Upper lobe of left lung (tissue), 6 donors: ENCODE data around the gene LRP1B. TPM values are rescaled to one million over a fixed set of nuclear protein-coding genes. Genes with fewer than 3 reads are reported as not detected.

Experiments
- ATAC-seq, 2 donors: fragments of 200-7000 bp; cut with Tn5 transposase; one replicate each; pipeline ENCODE4 v1.9.1; 2022; ENCODE audit warnings: mild to moderate bottlenecking in 2 of 2, moderate library complexity in 2 of 2; ENCODE audit not compliant: low FRiP score in 2 of 2
- DNase-seq, 2 donors: peaks; one replicate each; pipeline ENCODE4 v3.0.0-alpha.2; 2019 to 2020
- H3K27ac ChIP-seq, 4 donors: fragments of 200-600 bp; sonication (generic); one replicate each; pipeline ENCODE4 v1.5.1; 2016 to 2019
- H3K27me3 ChIP-seq, 4 donors: fragments of 200-600 bp; sonication (generic); one replicate each; pipeline ENCODE4 v1.5.1; 2017 to 2019
- H3K36me3 ChIP-seq, 4 donors: fragments of 200-600 bp; sonication (generic); one replicate each; pipeline ENCODE4 v1.5.1; 2016 to 2019
- H3K4me1 ChIP-seq, 4 donors: fragments of 200-600 bp; sonication (generic); one replicate each; pipeline ENCODE4 v1.5.1; 2018 to 2019
- H3K4me3 ChIP-seq, 4 donors: fragments of 200-600 bp; sonication (generic); one replicate each; pipeline ENCODE4 v1.5.1; 2017 to 2019; ENCODE audit warnings: mild to moderate bottlenecking in 2 of 4, moderate library complexity in 1 of 4
- H3K9me3 ChIP-seq, 4 donors: fragments of 200-600 bp; sonication (generic); one replicate each; pipeline ENCODE4 v1.5.1; 2018 to 2019
- CTCF ChIP-seq, 6 experiments: fragments of 450-650 bp in 4 of 6; fragments of 200-600 bp in 2 of 6; sonication (generic) in 2 of 6; IDR thresholded peaks; one replicate each; pipeline ENCODE4 v1.5.1; 2016 to 2019; ENCODE audit warnings: antibody characterized with exemption in 6 of 6
- EP300 ChIP-seq, 4 donors: sonication (generic); formaldehyde crosslinking; IDR thresholded peaks; one replicate each; pipeline ENCODE4 v1.5.1; 2017; ENCODE audit warnings: antibody characterized with exemption in 4 of 4, control low read depth in 2 of 4
- POLR2A ChIP-seq, 4 donors: fragments of 450-650 bp; IDR thresholded peaks; one replicate each; pipeline ENCODE4 v1.5.1; 2016 to 2017; ENCODE audit warnings: antibody characterized with exemption in 4 of 4, mild to moderate bottlenecking in 2 of 4
- POLR2AphosphoS5 ChIP-seq, 2 donors: sonication (generic); formaldehyde crosslinking; IDR thresholded peaks; one replicate each; pipeline ENCODE4 v1.5.1; 2017; ENCODE audit warnings: antibody characterized with exemption in 2 of 2
- WGBS, 2 donors: methylation state at CpG; one replicate each; pipeline ENCODE4 v1.1.5; 2017 to 2018; 5-methylcytosine and 5-hydroxymethylcytosine counted together
- total RNA-seq, 6 donors: library from RNA; depleted of rRNA in 4 of 6; stranded (reverse); fragments of >200 nt in 4 of 6; gene quantifications; one replicate each; pipeline versions ENCODE4 v1.1.0 to v1.2.1, GENCODE V29; 2016 to 2021
- donor health status: DM: no; HTN: no; CAD: no; lungs with moderate emphysema.
- donor health status: DM: no; HTN: yes; CAD: no; lungs with severe emphysema.

LRP1B gene
- total RNA-seq, 6 donors from 2014 or later: under 0.01 to 0.46 (median 0.11) TPM

GRCh38 chr2:142033393-142033792 is 97.4 kb downstream of the LRP1B start:
- no peak for DNase-seq
- H3K27ac ChIP-seq: no peak overlapping the region
- no peak overlapping the region for H3K4me3 ChIP-seq
- 28 to 43% methylated on average over 1 of the region's 1 CpG for WGBS, 2 donors
- H3K36me3 ChIP-seq: no peaks in the 10 kb centered on the region
- H3K9me3 ChIP-seq: no peaks in the 10 kb centered on the region
- H3K27me3 ChIP-seq: no peaks in the 10 kb centered on the region
- no peak for TF ChIP-seq EP300 (IDR thresholded peaks at IDR 0.05)
- no peak for TF ChIP-seq POLR2A (IDR thresholded peaks at IDR 0.05)
- TF ChIP-seq CTCF (IDR thresholded peaks at IDR 0.05): no peak
- TF ChIP-seq POLR2AphosphoS5 (IDR thresholded peaks at IDR 0.05): no peak
- ATAC-seq: no peak
- H3K4me1 ChIP-seq: no peaks in the 10 kb centered on the region

- no peak overlapping the region for H3K4me3 ChIP-seq
- no peak for DNase-seq
- H3K27ac ChIP-seq: no peak overlapping the region
- no peak for ATAC-seq
- H3K9me3 ChIP-seq: no peaks in the 10 kb centered on the region
- no peaks in the 10 kb centered on the region for H3K27me3 ChIP-seq
- no peak for TF ChIP-seq EP300 (IDR thresholded peaks at IDR 0.05)
- no peak for TF ChIP-seq CTCF (IDR thresholded peaks at IDR 0.05)
- TF ChIP-seq POLR2A (IDR thresholded peaks at IDR 0.05): no peak
- TF ChIP-seq POLR2AphosphoS5 (IDR thresholded peaks at IDR 0.05): no peak
- WGBS, 2 donors: 62 to 74% methylated on average over 3 of the region's 3 CpGs
- no peaks in the 10 kb centered on the region for H3K36me3 ChIP-seq
- no peaks in the 10 kb centered on the region for H3K4me1 ChIP-seq
These were observed 99.2 kb downstream of the LRP1B start for GRCh38 chr2:142031656-142032055.

GRCh38 chr2:142030735-142031134 is 100.1 kb downstream of the LRP1B start:
- Histone ChIP-seq H3K9me3 (no peaks in the 10 kb centered on the region), H3K36me3 (no peaks in the 10 kb centered on the region), H3K4me1 (no peaks in the 10 kb centered on the region), H3K27ac (no peak overlapping the region), H3K4me3 (no peak overlapping the region), H3K27me3 (no peaks in the 10 kb centered on the region)
- 46 to 56% methylated on average over 2 of the region's 2 CpGs for WGBS, 2 donors
- DNase-seq (no peak), ATAC-seq (no peak)
- no peak for TF ChIP-seq POLR2A (IDR thresholded peaks at IDR 0.05)
- no peak for TF ChIP-seq POLR2AphosphoS5 (IDR thresholded peaks at IDR 0.05)
- no peak for TF ChIP-seq EP300 (IDR thresholded peaks at IDR 0.05)
- no peak for TF ChIP-seq CTCF (IDR thresholded peaks at IDR 0.05)

GRCh38 chr2:142029974-142030373 is 100.8 kb downstream of the LRP1B start:
- no peak for ATAC-seq
- 92 to 93% methylated on average over 1 of the region's 1 CpG for WGBS, 2 donors
- no peaks in the 10 kb centered on the region for H3K36me3 ChIP-seq

More at GRCh38 chr2:142029974-142030373, 100.8 kb downstream of the LRP1B start:
- no peaks in the 10 kb centered on the region for H3K4me1 ChIP-seq
- H3K27me3 ChIP-seq: no peaks in the 10 kb centered on the region
- no peak for DNase-seq
- no peak for TF ChIP-seq POLR2AphosphoS5 (IDR thresholded peaks at IDR 0.05)
- no peak for TF ChIP-seq POLR2A (IDR thresholded peaks at IDR 0.05)
- TF ChIP-seq CTCF (IDR thresholded peaks at IDR 0.05): no peak
- H3K4me3 ChIP-seq: no peak overlapping the region
- no peak overlapping the region for H3K27ac ChIP-seq
- no peaks in the 10 kb centered on the region for H3K9me3 ChIP-seq
